Mammary epithelial cell (primary cell): ENCODE data around the gene TMEM138.

Source experiments
- CTCF ChIP-seq, 2 donors: IDR thresholded peaks in 1 of 2; conservative IDR thresholded peaks in 1 of 2; 2 replicates each; pipeline ENCODE4 v1.5.1; 2011 to 2012; ENCODE audit warnings: inconsistent platforms in 2 of 2, low read length in 2 of 2, mild to moderate bottlenecking in 2 of 2, control low read depth in 1 of 2, low read depth in 1 of 2; ENCODE audit not compliant: insufficient read depth in 1 of 2; ENCODE audit errors: extremely low read depth in 1 of 2
- EZH2 ChIP-seq: IDR thresholded peaks from 2 replicates; pipeline ENCODE4 v1.6.1; 2012; ENCODE audit warnings: low read length, inconsistent platforms, borderline replicate concordance

- TF ChIP-seq CTCF (conservative IDR thresholded peaks at IDR 0.05 in 1 of 2, IDR thresholded peaks at IDR 0.05 in 1 of 2; ENCODE audit: extremely low read depth in 1 of 2, insufficient read depth in 1 of 2, low read depth in 1 of 2, low read length in 2 of 2) (no peak), EZH2 (no peak)
Observed at GRCh38 chr11:61368646-61369045, 6.5 kb downstream of the TMEM138 start.
